Lung (tissue), 12 donors: ENCODE measurements around the gene CCN6. TPM values are rescaled to one million over a fixed set of nuclear protein-coding genes. Genes with fewer than 3 reads are reported as not detected.

Experiments
- ATAC-seq: fragments of 200-7000 bp; cut with Tn5 transposase; one replicate; pipeline ENCODE4 v1.9.1; 2020; ENCODE audit warnings: moderate number of reproducible peaks; ENCODE audit not compliant: insufficient read depth, low FRiP score
- DNase-seq, 3 donors: peaks; one replicate each; pipeline ENCODE4 v3.0.0-alpha.2; 2013 to 2017
- H3K27ac ChIP-seq, 2 donors: one replicate each; pipeline ENCODE4 v1.5.1; 2013; ENCODE audit warnings: mild to moderate bottlenecking in 2 of 2, moderate library complexity in 2 of 2, control low read depth in 1 of 2, inconsistent platforms in 1 of 2, low read depth in 1 of 2, low read length in 1 of 2
- H3K27me3 ChIP-seq, 3 donors: one replicate each; pipeline ENCODE4 v1.5.1; 2013; ENCODE audit warnings: low read length in 2 of 3; ENCODE audit not compliant: control insufficient read depth in 3 of 3, insufficient read depth in 3 of 3
- H3K36me3 ChIP-seq, 4 donors: one replicate each; pipeline ENCODE4 v1.5.1; 2013; ENCODE audit warnings: low read length in 4 of 4, mild to moderate bottlenecking in 1 of 4, moderate library complexity in 1 of 4; ENCODE audit not compliant: control insufficient read depth in 4 of 4, insufficient read depth in 4 of 4
- H3K4me1 ChIP-seq, 5 donors: one replicate each; pipeline ENCODE4 v1.5.1; 2013; ENCODE audit warnings: low read length in 5 of 5, mild to moderate bottlenecking in 2 of 5, moderate library complexity in 1 of 5; ENCODE audit not compliant: control insufficient read depth in 5 of 5, insufficient read depth in 5 of 5
- H3K4me3 ChIP-seq: one replicate; pipeline ENCODE4 v1.5.1; 2013; ENCODE audit warnings: mild to moderate bottlenecking, control low read depth, moderate library complexity
- H3K9ac ChIP-seq, 2 donors: one replicate each; pipeline ENCODE4 v1.5.1; 2013; ENCODE audit warnings: low read length in 2 of 2, control low read depth in 1 of 2; ENCODE audit not compliant: insufficient read depth in 1 of 2
- H3K9me3 ChIP-seq, 4 donors: one replicate each; pipeline ENCODE4 v1.5.1; 2013; ENCODE audit warnings: low read length in 3 of 4, mild to moderate bottlenecking in 1 of 4, moderate library complexity in 1 of 4; ENCODE audit not compliant: control insufficient read depth in 4 of 4, insufficient read depth in 3 of 4
- WGBS, 2 donors: extraction: QIAGEN DNeasy Blood & Tissue Kit; methylation state at CpG; one replicate each; pipeline ENCODE4 v1.1.7; 2013; 5-methylcytosine and 5-hydroxymethylcytosine counted together
- polyA plus RNA-seq, 2 donors: library from polyadenylated mRNA; stranded (reverse); fragments of 200-250 nt; gene quantifications; one replicate each; pipeline ENCODE4 v1.2.1, GENCODE V29; 2013
- total RNA-seq, 2 donors: library from RNA; depleted of rRNA in 1 of 2; stranded (reverse); fragments of >200 nt in 1 of 2; gene quantifications; one replicate each; pipeline ENCODE4 v1.2.1, GENCODE V29; 2014 to 2021
- TF ChIP-seq, protein P1 (sequence below): IDR thresholded peaks from 2 replicates; pipeline ENCODE4 v1.5.1; 2012; ENCODE audit warnings: mild to moderate bottlenecking; ENCODE audit errors: control extremely low read depth, extremely low read depth
- donor health status: control.
- donor health status: control.
- donor health status: Bipolar disorder and iron deficiency.
- donor health status: healthy.
- donor health status: DM: yes; HTN: yes; CAD: no.

The CCN6 gene
- total and polyA plus RNA-seq, 4 donors = not detected

DNA sequence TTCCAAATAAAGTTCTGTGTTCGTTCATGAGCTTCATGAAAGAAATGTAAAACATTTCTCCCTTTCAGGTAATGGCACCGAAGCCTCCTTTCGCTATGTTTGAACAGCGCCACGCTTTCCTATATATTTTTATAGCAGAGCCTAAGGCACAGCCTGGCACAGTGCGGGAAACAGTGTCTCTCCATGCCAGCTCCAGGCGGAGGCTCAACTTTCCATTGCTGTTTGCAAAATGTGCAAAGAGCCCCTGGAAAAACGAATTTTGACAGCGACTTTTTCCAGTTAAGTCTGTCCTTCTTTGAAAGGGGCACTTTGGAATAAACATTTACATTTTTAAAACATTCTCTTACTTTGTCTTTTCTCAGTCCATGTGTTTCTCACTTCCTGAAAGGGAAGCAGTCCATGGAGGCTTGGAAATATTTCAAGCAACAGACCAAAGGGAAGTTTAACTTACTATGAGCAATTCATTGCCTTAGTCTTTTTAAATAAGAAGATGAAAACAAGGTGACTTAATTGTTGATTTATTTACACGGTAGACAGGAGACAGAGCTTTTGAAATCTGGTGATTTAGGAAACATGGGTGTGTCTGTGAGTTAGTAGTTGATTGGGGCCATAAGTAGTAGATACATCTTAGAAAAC is 769 bp downstream of the CCN6 start:
- Histone ChIP-seq H3K4me1 (peaks cover 0 to 4% (median 0%) of the 10 kb centered on the region in 5 donors), H3K27me3 (no peaks in the 10 kb centered on the region), H3K36me3 (no peaks in the 10 kb centered on the region), H3K9me3 (peaks cover 0 to 2% (median 0%) of the 10 kb centered on the region in 4 donors), H3K9ac (no peak overlapping the region), H3K4me3 (no peak overlapping the region), H3K27ac (no peak overlapping the region)
- TF ChIP-seq, protein P1, sequence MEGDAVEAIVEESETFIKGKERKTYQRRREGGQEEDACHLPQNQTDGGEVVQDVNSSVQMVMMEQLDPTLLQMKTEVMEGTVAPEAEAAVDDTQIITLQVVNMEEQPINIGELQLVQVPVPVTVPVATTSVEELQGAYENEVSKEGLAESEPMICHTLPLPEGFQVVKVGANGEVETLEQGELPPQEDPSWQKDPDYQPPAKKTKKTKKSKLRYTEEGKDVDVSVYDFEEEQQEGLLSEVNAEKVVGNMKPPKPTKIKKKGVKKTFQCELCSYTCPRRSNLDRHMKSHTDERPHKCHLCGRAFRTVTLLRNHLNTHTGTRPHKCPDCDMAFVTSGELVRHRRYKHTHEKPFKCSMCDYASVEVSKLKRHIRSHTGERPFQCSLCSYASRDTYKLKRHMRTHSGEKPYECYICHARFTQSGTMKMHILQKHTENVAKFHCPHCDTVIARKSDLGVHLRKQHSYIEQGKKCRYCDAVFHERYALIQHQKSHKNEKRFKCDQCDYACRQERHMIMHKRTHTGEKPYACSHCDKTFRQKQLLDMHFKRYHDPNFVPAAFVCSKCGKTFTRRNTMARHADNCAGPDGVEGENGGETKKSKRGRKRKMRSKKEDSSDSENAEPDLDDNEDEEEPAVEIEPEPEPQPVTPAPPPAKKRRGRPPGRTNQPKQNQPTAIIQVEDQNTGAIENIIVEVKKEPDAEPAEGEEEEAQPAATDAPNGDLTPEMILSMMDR = no peak
- 79 to 85% methylated on average over 10 of the region's 10 CpGs for WGBS, 2 donors
- DNase-seq = peak in 1 of 3 donors; percentile 37
- no peak for ATAC-seq

DNA sequence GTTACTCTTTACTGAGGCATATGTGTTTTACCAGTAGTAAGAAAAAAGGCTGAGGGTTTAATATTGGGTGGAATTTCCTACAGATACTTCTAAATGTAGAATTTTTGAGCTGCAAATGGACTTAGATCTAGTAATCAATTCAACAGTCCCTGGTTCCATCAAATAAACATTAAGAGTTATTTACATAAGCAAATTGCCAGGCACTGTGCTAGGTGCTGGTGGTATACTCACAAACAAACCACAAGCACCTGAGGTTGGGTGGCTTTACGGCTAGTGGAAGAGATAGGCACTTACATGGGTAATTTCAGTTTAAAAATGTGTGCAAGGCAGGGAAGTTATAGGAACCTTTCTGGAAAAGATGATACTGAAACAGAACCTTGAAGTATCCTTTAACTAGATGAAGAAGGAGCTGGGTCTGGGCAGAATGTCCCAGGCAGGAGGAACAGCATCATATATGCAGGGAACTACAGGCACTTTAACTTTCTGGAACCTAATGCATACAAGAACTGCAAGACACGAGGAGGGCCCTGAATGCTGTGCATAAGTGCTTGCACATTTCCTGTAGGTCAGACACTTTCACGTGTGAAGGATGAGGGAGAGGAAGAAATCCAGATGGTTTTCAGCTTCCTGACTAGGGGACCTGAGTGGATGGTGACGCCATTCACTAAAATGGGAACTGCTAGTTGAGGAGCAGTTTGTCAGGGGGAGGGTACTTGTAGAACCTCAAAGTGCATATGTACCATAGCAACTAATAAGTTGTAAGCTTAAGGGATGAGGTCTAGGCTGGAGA is 4.5 kb downstream of the CCN6 start:
- WGBS, 2 donors = 44 to 53% methylated on average over 4 of the region's 4 CpGs
- Histone ChIP-seq H3K4me1 (peaks cover 0 to 4% (median 0%) of the 10 kb centered on the region in 5 donors), H3K27ac (no peak overlapping the region), H3K27me3 (no peaks in the 10 kb centered on the region), H3K9ac (no peak overlapping the region), H3K36me3 (no peaks in the 10 kb centered on the region), H3K9me3 (no peaks in the 10 kb centered on the region), H3K4me3 (no peak overlapping the region)
- ATAC-seq (no peak), DNase-seq (peak in 1 of 3 donors; percentile 29)
- TF ChIP-seq, protein P1 = no peak

DNA sequence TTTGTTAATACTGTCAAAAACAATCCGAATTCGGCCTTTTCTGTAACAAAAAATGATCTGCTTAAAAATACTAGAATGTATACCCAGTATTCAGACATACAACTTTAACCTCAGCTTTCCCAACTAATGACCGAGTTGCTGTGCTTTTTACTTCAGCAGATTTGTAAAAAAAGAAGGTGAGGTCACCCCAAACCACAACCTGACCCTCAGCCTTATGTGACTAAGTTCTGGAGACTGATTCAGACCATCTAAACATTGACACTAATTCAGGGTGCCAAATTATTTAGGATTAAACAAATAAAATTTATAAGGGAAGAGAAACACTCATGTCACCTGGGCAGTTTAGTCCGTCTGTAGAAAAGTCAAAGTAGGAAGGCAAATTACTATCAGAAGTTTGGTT is 7.7 kb downstream of the CCN6 start:
- H3K36me3 ChIP-seq = no peaks in the 10 kb centered on the region
- 95% methylated on average over 4 of the region's 4 CpGs for WGBS, 2 donors
- H3K27ac ChIP-seq = no peak overlapping the region
- H3K4me1 ChIP-seq = peaks cover 0 to 4% (median 0%) of the 10 kb centered on the region in 5 donors
- H3K9ac ChIP-seq = no peak overlapping the region
- H3K9me3 ChIP-seq = no peaks in the 10 kb centered on the region
- no peak overlapping the region for H3K4me3 ChIP-seq
- TF ChIP-seq, protein P1 = no peak
- no peaks in the 10 kb centered on the region for H3K27me3 ChIP-seq
- ATAC-seq (no peak), DNase-seq (no peak)
